KOPT-K1 (cell line): ENCODE results near the gene KISS1R.
"Not testable (repeated sequence)": the region's sequence is repeated elsewhere in the genome, so short reads cannot be mapped to it uniquely, and the experiment has no call there.

Source experiments
- H3K27ac ChIP-seq: fragments of 200-600 bp; sonication (generic); 2 replicates; pipeline ENCODE4 v1.5.1; 2016; ENCODE audit warnings: antibody characterized with exemption, mild to moderate bottlenecking, low read depth, low read length; ENCODE audit not compliant: poor library complexity, severe bottlenecking
- H3K36me3 ChIP-seq: fragments of 200-600 bp; sonication (generic); 2 replicates; pipeline ENCODE4 v1.5.1; 2017; ENCODE audit warnings: antibody characterized with exemption, mild to moderate bottlenecking, low read length, moderate library complexity; ENCODE audit not compliant: insufficient read depth
- H3K9me3 ChIP-seq: fragments of 200-600 bp; sonication (generic); 2 replicates; pipeline ENCODE4 v1.5.1; 2017; ENCODE audit warnings: antibody characterized with exemption, low read length, mild to moderate bottlenecking; ENCODE audit not compliant: insufficient read depth, poor library complexity, severe bottlenecking

The KISS1R gene

DNA sequence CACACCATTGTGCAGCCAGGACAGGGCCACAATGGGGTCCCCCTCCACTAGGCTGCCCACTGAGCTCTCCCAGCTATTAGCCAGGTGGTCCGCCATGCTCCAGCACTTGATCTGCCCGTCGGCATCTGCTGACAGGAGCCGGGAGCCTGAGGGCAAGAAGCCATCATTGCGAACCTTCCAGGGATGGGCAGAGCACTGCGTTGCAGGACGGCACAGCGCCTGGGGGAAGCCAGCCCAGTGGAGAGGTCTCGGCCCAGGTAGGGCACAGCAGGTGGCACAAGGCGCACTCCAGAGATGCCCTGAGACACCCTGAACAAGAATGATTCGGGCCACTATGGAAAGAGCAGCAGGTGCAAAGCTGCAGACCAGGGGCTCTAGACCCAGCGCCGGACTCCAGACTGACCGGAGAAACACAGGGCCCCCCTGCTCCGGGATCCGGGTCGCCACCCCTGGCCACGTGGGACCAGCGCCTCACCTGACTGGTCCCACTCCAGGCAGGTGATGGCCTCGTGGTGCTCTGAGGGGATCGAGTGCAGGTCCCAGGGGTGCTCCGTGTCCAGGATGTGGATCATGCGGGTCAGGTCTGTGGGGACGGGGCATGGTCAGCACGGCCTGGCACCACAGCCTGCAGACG, 27.4 kb upstream of the KISS1R start:
- Histone ChIP-seq H3K27ac (no peak overlapping the region), H3K36me3 (peaks cover 49% of the 10 kb centered on the region), H3K9me3 (no peaks in the 10 kb centered on the region)

DNA sequence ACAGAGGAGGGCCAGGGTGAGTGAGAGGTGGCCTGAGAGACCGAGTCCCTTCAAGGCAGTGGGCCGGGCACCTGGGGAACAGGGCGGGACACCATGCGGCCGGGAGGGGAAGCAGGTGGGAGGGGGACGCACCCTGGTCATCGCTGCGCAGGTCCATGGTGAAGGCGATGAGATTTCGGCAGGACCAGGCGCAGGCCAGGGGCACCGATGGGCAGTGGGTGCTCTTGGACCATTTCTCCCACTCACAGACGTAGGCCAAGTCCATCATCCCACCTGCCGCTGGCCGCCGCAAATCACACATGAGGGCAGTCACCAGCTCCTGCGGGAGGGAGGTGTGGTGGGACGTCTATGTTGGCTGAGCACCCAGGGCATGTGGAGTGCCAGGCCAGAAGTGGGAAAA, 26.3 kb upstream of the KISS1R start:
- no peaks in the 10 kb centered on the region for H3K9me3 ChIP-seq
- H3K36me3 ChIP-seq = peaks cover 39% of the 10 kb centered on the region
- H3K27ac ChIP-seq = no peak overlapping the region

DNA sequence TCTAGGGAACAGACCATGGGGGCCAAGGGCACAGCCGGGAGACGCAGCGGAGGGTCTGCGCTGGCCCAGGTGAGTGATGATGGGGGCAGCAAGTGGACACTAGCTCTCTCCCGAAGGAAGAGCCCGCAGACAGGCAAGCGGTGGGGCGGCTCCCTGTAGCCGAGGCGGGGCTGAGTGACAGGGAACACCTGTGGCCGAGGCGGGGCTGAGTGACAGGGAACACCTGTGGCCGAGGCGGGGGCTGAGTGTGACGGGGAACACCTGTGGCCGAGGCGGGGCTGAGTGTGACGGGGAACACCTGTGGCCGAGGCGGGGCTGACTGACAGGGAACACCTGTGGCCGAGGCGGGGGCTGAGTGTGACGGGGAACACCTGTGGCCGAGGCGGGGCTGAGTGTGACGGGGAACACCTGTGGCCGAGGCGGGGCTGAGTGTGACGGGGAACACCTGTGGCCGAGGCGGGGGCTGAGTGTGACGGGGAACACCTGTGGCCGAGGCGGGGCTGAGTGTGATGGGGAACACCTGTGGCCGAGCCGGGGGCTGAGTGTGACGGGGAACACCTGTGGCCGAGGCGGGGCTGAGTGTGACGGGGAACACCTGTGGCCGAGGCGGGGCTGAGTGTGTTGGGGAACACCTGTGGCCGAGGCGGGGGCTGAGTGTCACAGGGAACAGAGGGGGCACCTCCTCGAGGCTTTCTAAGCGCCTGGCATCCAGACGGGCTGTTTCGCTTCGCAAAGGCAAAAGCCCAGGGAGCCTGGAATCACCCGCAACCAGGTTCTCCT, 25.5 kb upstream of the KISS1R start:
- Histone ChIP-seq H3K27ac (peak overlapping the region; percentile 87), H3K36me3 (peaks cover 32% of the 10 kb centered on the region)
- H3K9me3 ChIP-seq = not testable (repeated sequence)

DNA sequence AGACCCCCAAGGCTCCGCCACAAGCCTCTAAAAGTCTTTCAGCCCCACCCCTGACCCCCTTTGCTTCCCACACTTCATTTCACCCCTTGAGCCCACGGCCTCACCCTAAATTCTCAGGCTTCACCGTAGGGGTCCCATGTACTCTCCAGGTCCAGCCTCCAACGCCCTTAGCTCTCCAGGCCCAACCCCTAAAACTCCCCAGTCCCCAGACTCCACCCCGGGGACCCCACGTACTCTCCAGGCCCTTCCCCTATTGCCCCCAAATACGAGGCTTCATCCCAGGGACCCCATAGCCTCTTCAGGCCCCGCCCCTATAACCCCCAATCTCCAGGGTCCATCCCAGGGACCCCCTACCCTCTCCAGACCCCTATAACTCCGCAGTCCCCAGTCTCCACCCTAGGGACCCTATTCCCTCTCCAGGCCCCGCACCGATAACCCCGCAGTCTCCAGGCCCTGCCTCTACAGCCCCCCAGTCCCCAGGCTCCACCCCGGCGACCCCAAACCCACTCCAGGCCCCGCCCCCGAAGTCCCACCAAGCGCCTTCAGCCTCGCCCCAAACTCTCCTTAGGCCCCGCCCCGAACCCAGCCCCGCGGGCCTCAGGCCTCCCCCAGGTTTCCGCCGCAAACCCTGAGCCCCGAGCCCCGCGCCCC, 24.8 kb upstream of the KISS1R start:
- peaks cover 31% of the 10 kb centered on the region; the same call in 1 of the 2 replicates for H3K36me3 ChIP-seq
- peak overlapping the region; percentile 87 for H3K27ac ChIP-seq
- no peaks in the 10 kb centered on the region for H3K9me3 ChIP-seq

DNA sequence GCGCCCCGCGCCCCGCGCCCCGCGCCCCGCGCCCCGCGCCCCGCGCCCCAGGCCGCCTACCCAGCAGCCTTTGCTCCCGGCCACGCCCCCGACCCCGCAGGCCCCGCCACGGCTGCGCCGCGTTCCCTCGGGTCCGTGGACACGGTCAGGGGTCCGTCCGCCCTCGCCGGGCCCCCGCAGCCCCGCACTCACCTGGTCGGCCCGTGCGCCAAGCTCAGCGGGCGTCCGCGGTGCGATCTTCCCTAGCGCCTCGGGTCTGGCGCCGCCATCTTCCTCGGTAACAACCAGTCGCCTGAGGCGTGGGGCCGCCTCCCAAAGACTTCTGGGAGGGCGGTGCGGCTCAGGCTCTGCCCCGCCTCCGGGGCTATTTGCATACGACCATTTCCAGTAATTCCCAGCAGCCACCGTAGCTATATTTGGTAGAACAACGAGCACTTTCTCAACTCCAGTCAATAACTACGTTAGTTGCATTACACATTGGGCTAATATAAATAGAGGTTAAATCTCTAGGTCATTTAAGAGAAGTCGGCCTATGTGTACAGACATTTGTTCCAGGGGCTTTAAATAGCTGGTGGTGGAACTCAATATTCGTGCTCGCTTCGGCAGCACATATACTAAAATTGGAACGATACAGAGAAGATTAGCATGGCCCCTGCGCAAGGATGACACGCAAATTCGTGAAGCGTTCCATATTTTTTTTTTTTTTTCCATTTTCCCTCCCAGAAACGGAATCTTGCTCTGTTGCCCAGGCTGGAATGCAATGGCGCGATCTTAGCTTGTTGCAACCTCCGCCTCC, 24.0 kb upstream of the KISS1R start, which contains the start of the genes MED16 and RNU6-9:
TSS of gene MED16 (minus strand) at position 294 of the 796 bp plus-strand sequence. CDS start 2,056 bp downstream, outside the sequence.
TSS of gene RNU6-9 (plus strand) at position 591 of the 796 bp plus-strand sequence.
- H3K9me3 ChIP-seq = no peaks in the 10 kb centered on the region
- peak within 1 kb of the TSS; percentile 87 for H3K27ac ChIP-seq

DNA sequence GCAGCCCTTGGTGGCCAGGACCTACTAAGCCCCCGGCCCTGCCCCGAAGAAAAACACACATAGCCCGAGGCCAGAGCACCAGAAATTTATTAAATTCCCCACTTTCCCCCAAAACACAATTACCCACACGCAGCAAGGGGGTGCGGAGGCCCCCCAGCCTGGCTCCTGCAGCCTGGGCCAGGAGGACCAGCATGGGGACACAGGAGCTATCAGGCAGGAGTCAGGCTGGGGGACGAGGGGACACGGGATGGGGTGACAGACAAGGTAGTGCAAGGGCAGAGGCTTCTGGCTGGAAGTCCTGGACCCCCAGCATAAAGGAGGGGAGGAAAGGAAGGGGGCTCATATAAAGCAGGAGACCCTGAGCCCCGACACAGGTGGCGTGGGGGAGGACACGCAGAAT, 20.7 kb upstream of the KISS1R start:
- no peaks in the 10 kb centered on the region for H3K9me3 ChIP-seq
- H3K36me3 ChIP-seq = peaks cover 8% of the 10 kb centered on the region; the same call in 1 of the 2 replicates
- H3K27ac ChIP-seq = no peak overlapping the region

More for the DNA sequence above, 24.0 kb upstream of the KISS1R start, which contains the start of the genes MED16 and RNU6-9:
- H3K36me3 ChIP-seq = peaks cover 29% of the 10 kb centered on the region; the same call in 1 of the 2 replicates

DNA sequence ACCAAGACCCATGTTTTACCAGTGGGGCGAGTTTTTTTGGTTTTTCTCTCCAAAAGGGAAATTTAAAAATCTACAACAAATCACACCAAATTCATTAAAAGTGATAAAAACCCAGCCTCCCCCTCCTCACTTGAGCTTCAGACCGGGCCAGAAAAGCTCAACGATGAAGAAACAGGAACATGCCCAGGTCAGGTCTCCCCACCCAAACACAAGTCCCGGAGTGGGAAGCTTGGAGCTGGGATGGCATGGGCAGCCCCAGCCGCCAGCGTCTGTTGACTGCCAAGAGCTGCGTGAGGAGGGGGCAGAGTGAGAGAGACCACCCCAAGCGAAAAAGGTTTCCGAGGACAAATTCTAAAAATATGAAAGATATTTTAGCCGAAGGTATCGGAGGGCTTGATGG, 20.1 kb upstream of the KISS1R start:
- Histone ChIP-seq H3K27ac (no peak overlapping the region), H3K9me3 (no peaks in the 10 kb centered on the region), H3K36me3 (peaks cover 8% of the 10 kb centered on the region; the same call in 1 of the 2 replicates)

DNA sequence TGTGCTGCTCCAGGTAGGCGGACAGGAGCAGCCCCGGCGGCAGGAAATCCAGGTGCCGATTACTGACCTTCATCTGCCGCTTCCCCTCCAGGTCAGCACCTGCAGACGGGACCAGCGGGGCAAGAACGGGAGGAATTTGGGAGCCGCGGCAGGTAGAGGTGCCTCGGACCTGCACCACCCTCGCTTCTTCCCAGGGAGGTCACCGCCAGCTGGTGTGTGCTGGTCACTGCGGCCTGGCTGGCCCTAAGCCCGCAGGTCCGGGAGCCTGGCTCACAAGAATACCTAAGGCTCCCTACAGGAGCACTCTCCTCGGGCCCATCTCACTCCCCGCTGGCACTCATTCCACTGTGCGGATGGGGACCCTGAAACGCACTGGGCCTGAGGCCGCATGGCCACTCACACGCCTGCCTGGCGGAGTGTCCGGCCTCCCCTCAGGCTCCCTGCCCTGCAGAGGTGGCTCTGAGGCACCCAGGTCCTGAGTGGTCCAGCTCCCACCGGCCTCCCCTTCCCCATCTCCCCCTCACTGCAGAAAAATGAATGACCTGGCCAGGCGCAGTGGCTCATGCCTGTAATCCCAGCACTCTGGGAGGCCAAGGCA, 19.6 kb upstream of the KISS1R start:
- Histone ChIP-seq H3K9me3 (no peaks in the 10 kb centered on the region), H3K36me3 (peaks cover 8% of the 10 kb centered on the region; the same call in 1 of the 2 replicates)

DNA sequence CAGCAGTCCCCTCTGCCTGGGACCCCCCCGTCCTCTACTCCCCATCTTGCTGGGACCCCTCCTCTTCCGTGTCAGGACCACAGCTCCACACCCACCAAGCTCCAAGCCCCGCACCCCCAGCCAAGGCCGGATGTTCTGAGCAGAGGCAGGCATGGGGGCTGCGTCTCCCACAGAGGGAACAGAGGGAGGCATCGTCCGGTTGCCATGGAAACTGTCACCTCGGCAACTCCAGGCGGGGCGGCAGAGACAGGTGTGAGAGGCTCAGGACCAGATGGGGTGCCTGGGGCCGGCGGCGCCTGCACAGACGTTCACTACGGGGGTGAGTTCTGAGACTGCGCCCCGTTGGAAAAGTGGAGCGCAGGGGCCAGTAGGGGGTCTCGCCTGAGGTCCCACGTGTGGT, 18.5 kb upstream of the KISS1R start:
- no peaks in the 10 kb centered on the region for H3K9me3 ChIP-seq
- H3K36me3 ChIP-seq = peaks cover 8% of the 10 kb centered on the region; the same call in 1 of the 2 replicates
- no peak overlapping the region for H3K27ac ChIP-seq

More for the DNA sequence above, 19.6 kb upstream of the KISS1R start:
- H3K27ac ChIP-seq = no peak overlapping the region

DNA sequence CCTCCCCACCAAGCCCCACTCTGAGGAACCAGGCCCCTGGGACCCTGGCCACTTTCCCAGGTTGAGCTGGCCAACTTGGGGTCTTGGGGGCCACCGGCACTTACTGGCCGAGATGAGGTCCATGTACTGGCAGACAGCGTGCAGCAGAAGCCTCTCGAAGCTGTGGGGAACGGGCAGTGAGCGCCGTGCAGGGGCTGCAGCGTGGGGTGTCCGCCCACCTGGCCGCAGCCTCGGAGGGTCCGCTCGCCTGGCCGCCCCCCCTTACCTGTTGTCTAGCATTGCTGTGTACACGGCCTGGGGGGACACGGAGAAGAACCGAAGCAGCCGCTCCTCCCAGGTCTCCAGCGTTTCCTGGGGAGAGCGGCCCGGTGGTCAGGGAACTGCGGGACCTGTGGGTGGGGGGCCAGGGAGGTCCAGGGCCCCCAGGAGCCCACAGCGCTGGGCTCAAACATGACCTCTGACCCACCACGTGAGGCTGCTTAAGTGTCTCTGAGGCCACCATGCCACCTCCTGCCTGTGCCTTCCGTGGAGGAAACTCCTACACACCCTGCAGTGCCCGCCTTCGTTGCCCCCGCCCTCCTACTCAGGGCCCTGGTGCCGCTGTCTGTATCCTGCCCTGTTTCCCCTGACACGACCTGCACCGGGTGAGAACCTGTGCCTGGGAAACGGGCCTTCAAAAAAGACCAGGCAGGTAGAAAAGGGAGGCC, 17.6 kb upstream of the KISS1R start:
- H3K9me3 ChIP-seq = no peaks in the 10 kb centered on the region
- peaks cover 8% of the 10 kb centered on the region; the same call in 1 of the 2 replicates for H3K36me3 ChIP-seq
- H3K27ac ChIP-seq = no peak overlapping the region

DNA sequence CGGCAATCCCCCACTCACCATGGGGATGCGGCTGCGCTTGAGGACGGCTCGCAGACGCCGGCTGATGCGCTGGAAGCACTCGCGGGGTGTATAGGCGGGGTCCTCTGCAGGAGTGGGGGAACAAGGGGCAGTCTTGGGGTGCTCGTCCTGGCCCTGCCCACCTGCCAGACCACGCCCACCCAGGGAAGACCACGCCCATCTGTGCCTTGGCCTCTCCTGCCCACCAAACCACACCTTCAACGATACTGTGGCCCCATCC, 17.2 kb upstream of the KISS1R start:
- Histone ChIP-seq H3K36me3 (peaks cover 8% of the 10 kb centered on the region; the same call in 1 of the 2 replicates), H3K27ac (no peak overlapping the region), H3K9me3 (no peaks in the 10 kb centered on the region)

DNA sequence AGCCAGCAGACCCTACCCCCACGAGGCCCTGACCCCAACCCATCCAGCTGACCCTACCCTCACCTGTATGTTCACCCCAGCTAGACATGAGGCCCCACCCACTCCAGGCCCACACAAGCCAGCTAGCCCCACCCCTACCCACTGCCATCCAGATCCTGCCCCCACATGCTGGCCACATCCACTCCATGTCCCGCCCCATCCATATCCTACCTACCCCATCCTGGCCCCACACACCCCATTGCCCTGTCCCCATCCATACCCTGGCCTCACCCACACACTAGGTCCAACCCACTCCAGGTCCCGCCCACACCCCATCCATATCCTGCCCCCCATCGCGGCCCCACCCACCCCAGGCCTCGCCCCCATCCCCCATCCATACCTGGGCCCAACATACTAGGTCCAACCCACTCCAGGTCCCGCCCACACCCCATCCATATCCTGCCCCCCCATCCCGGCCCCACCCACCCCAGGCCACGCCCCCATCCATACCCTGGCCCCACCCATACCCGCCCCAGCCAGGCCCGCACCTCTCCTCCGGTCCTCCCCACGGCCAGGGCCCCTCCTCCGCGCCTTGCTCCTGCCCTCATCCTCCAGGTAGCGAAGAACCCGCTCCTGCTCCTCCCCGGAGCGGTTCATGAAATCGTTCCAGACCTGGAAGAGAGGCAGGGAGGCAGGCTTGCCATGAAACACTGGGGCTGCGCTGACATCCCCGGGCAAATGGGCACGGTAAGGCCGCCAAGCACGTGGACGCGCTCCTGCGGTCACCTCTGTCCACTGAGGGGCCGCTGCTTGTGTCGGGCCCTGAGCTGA, 16.6 kb upstream of the KISS1R start:
- H3K9me3 ChIP-seq = no peaks in the 10 kb centered on the region
- no peak overlapping the region for H3K27ac ChIP-seq
- peaks cover 8% of the 10 kb centered on the region; the same call in 1 of the 2 replicates for H3K36me3 ChIP-seq
